Parathyroid adenoma (tissue), 2 donors: ENCODE results near the gene MATN4.

Experiments used
- H2AFZ ChIP-seq: fragments of 300-600 bp; sonication (generic); one replicate; pipeline ENCODE4 v1.7.0; 2017; ENCODE audit warnings: antibody characterized with exemption, mild to moderate bottlenecking
- H3K27ac ChIP-seq: fragments of 300-600 bp; sonication (generic); one replicate; pipeline ENCODE4 v1.7.0; 2017
- H3K27me3 ChIP-seq: fragments of 300-600 bp; sonication (generic); one replicate; pipeline ENCODE4 v1.7.0; 2017; ENCODE audit warnings: low read length; ENCODE audit not compliant: control insufficient read depth, insufficient read depth
- H3K36me3 ChIP-seq: fragments of 300-600 bp; sonication (generic); one replicate; pipeline ENCODE4 v1.7.0; 2017; ENCODE audit warnings: low read length; ENCODE audit not compliant: control insufficient read depth, insufficient read depth
- H3K4me1 ChIP-seq: fragments of 300-600 bp; sonication (generic); one replicate; pipeline ENCODE4 v1.7.0; 2017; ENCODE audit warnings: control low read depth
- H3K4me2 ChIP-seq: fragments of 300-600 bp; sonication (generic); one replicate; pipeline ENCODE4 v1.7.0; 2017; ENCODE audit warnings: low read length
- H3K4me3 ChIP-seq: fragments of 300-600 bp; sonication (generic); one replicate; pipeline ENCODE4 v1.7.0; 2017; ENCODE audit warnings: low read depth, low read length
- H3K79me2 ChIP-seq: fragments of 300-600 bp; sonication (generic); one replicate; pipeline ENCODE4 v1.7.0; 2017; ENCODE audit warnings: control low read depth
- H3K9ac ChIP-seq: fragments of 300-600 bp; sonication (generic); one replicate; pipeline ENCODE4 v1.7.0; 2017; ENCODE audit warnings: mild to moderate bottlenecking
- H3K9me3 ChIP-seq: fragments of 300-600 bp; sonication (generic); one replicate; pipeline ENCODE4 v1.7.0; 2017; ENCODE audit warnings: low read length; ENCODE audit not compliant: control insufficient read depth
- CTCF ChIP-seq: fragments of 300-600 bp; sonication (generic); IDR thresholded peaks from one replicate; pipeline ENCODE4 v1.7.0; 2017; ENCODE audit warnings: antibody characterized with exemption, mild to moderate bottlenecking
- donor health status: primary hyperparathyroidism.

The MATN4 gene

GRCh38 chr20:45320948-45321595 lies 13.0 kb upstream of the MATN4 start:
- Histone ChIP-seq H3K79me2 (no peaks in the 10 kb centered on the region), H3K4me1 (no peaks in the 10 kb centered on the region), H3K27ac (no peak overlapping the region), H3K4me2 (no peak overlapping the region), H2AFZ (no peak overlapping the region), H3K4me3 (no peak overlapping the region), H3K9ac (no peak overlapping the region), H3K27me3 (no peaks in the 10 kb centered on the region), H3K36me3 (no peaks in the 10 kb centered on the region), H3K9me3 (no peaks in the 10 kb centered on the region)
- TF ChIP-seq CTCF = no peak

GRCh38 chr20:45318948-45319347 lies 10.8 kb upstream of the MATN4 start:
- H3K27me3 ChIP-seq = no peaks in the 10 kb centered on the region
- no peak for TF ChIP-seq CTCF
- H3K36me3 ChIP-seq = no peaks in the 10 kb centered on the region
- no peak overlapping the region for H2AFZ ChIP-seq
- no peak overlapping the region for H3K9ac ChIP-seq
- no peak overlapping the region for H3K4me3 ChIP-seq
- no peak overlapping the region for H3K4me2 ChIP-seq
- H3K79me2 ChIP-seq = no peaks in the 10 kb centered on the region
- H3K9me3 ChIP-seq = no peaks in the 10 kb centered on the region
- no peak overlapping the region for H3K27ac ChIP-seq
- no peaks in the 10 kb centered on the region for H3K4me1 ChIP-seq

- H3K27me3 ChIP-seq = no peaks in the 10 kb centered on the region
- no peaks in the 10 kb centered on the region for H3K79me2 ChIP-seq
- no peak overlapping the region for H3K4me3 ChIP-seq
- H3K9me3 ChIP-seq = no peaks in the 10 kb centered on the region
- H3K27ac ChIP-seq = no peak overlapping the region
- no peaks in the 10 kb centered on the region for H3K4me1 ChIP-seq
- no peak overlapping the region for H2AFZ ChIP-seq
- no peak for TF ChIP-seq CTCF
- H3K4me2 ChIP-seq = no peak overlapping the region
- no peaks in the 10 kb centered on the region for H3K36me3 ChIP-seq
- H3K9ac ChIP-seq = no peak overlapping the region
These were observed 10.4 kb upstream of the MATN4 start for GRCh38 chr20:45318386-45318939.

- Histone ChIP-seq H2AFZ (no peak overlapping the region), H3K4me1 (no peaks in the 10 kb centered on the region), H3K27me3 (no peaks in the 10 kb centered on the region), H3K4me2 (no peak overlapping the region), H3K4me3 (no peak overlapping the region), H3K9ac (no peak overlapping the region), H3K27ac (no peak overlapping the region), H3K9me3 (no peaks in the 10 kb centered on the region), H3K36me3 (no peaks in the 10 kb centered on the region), H3K79me2 (no peaks in the 10 kb centered on the region)
- TF ChIP-seq CTCF = no peak
These were observed 9.7 kb upstream of the MATN4 start for GRCh38 chr20:45317826-45318225.
